ENCODE data around the gene CASP9.

DNA sequence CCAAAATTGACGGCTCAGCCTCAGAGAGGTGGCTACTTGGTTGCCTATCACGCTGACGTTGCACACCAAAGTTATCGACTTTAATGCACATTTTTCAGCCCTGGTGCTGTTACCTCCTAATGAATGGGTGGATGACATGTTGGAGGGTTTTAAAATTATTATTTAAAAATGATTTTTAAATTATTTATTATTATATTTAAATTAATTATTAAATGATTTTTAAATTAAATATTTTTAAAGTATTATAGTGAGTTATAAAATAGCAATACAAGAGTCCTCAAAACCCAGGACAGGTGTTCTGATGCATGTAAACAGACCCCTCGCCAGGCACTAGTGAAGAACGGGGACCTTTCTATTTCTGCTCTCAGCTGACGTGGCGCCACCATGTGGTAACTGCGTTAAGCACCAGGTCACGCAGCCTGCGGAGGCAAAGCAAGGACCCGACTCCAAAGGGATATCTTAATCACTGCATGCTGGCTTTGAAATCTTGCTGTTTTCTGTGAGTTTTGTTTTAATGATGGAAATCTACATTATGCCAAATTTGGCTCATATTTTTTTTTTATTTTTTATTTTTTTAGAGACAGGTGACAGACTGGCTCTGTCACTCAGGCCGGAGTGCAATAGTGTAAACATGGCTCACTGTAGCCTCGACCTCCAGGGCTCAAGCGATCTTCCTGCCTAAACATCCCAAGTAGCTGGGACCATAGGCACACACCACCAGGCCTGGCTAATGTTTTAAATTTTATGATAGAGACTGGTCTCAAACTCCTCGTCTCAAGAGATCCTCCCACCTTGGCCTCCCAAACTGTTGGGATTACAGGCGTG, 22.6 kb downstream of the CASP9 start:
- TF ChIP-seq EZH2 (IDR thresholded peaks at IDR 0.05; ENCODE audit: low read length, unreplicated experiment) (no peak), CTCF (conservative IDR thresholded peaks at IDR 0.05; ENCODE audit: low read depth, low read length) (peak; percentile 81), EZH2phosphoT487 (IDR thresholded peaks at IDR 0.05; ENCODE audit: borderline replicate concordance, low read length) (no peak)
